Ovary (tissue), 3 donors: ENCODE data around the gene ZNF8.

Experiments
- EP300 ChIP-seq: sonication (generic); formaldehyde crosslinking; IDR thresholded peaks from one replicate; pipeline ENCODE4 v1.6.1; 2017; ENCODE audit warnings: antibody characterized with exemption
- POLR2A ChIP-seq: fragments of 450-650 bp; IDR thresholded peaks from one replicate; pipeline ENCODE4 v1.6.1; 2017; ENCODE audit warnings: antibody characterized with exemption, mild to moderate bottlenecking, moderate library complexity
- TF ChIP-seq, protein P1 (sequence below), 3 donors: fragments of 450-650 bp in 2 of 3; fragments of 200-600 bp in 1 of 3; IDR thresholded peaks; one replicate each; pipeline versions ENCODE4 v1.5.1 to v1.8.0; 2016 to 2022; ENCODE audit warnings: antibody characterized with exemption in 3 of 3, mild to moderate bottlenecking in 1 of 3
- donor health status: DM: no; HTN: no; CAD: no.

DNA sequence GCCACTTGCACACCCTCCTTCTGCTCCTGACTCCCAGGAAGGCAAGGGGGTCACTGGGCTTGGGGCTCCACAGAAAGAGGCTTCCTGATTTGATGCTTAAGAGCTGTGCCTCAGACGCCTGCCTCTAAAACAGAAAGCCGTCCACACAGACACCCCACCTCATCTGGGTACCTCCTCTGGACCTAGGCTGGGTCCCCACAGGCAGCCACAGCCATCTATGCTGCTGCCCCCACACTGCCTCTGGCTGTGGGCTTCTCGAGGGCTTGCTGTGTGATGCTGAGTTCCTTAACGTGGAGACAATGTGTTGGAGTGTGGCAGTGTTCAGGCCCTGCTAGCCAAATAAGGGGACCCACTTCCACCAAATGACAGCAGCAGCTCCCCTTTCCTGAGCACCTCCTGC, 39.5 kb downstream of the ZNF8 start:
- TF ChIP-seq, protein P1, sequence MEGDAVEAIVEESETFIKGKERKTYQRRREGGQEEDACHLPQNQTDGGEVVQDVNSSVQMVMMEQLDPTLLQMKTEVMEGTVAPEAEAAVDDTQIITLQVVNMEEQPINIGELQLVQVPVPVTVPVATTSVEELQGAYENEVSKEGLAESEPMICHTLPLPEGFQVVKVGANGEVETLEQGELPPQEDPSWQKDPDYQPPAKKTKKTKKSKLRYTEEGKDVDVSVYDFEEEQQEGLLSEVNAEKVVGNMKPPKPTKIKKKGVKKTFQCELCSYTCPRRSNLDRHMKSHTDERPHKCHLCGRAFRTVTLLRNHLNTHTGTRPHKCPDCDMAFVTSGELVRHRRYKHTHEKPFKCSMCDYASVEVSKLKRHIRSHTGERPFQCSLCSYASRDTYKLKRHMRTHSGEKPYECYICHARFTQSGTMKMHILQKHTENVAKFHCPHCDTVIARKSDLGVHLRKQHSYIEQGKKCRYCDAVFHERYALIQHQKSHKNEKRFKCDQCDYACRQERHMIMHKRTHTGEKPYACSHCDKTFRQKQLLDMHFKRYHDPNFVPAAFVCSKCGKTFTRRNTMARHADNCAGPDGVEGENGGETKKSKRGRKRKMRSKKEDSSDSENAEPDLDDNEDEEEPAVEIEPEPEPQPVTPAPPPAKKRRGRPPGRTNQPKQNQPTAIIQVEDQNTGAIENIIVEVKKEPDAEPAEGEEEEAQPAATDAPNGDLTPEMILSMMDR (IDR thresholded peaks at IDR 0.05), result no peak
- no peak for TF ChIP-seq POLR2A
- TF ChIP-seq EP300, result no peak
